ENCODE results near the gene MAML2. TPM values are rescaled to one million over a fixed set of nuclear protein-coding genes. Genes with fewer than 3 reads are reported as not detected.

Gene MAML2
- total RNA-seq, 1 experiment from 2014 or later: 2.9 TPM

DNA sequence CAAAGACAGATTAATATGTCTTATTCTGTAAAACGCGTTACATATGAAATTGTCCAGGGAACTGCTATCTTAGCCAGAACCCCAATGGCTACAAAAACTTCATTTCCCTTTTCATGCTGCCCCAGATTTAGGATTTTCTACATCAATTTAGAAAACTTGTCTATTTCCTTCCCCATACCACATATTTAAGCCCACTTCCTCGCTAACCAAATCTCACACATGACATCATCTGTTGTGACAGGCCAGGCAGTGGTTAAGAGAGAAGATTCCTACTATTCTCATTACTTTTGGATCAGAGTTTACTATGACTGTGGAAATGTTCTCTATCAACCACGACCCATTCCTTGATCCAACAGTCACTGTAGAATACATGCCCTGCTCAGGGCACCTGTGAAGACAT, 30.8 kb upstream of the MAML2 start:
- in situ Hi-C loops (cut with HindIII; ENCODE audit: low pct_unique_long_range_greater_than_20kb, low sequenced_read_pairs) (no loop called here), intact Hi-C loops (cut with micrococcal nuclease; ENCODE audit: unreplicated experiment) (no loop called here)
- CTCF ChIA-PET: no interaction called here
- no peak for ATAC-seq
- Histone ChIP-seq H3K36me3 (ENCODE audit: control insufficient read depth, insufficient read depth, low read length) (no peaks in the 10 kb centered on the region), H3K27ac (ENCODE audit: low read length) (no peak overlapping the region), H3K4me1 (ENCODE audit: control insufficient read depth, insufficient read depth, low read length) (no peaks in the 10 kb centered on the region), H3K4me3 (ENCODE audit: low read depth in 2 of 2, low read length in 2 of 2) (no peak overlapping the region), H3K9me3 (ENCODE audit: control insufficient read depth, insufficient read depth, low read depth, low read length) (no peaks in the 10 kb centered on the region), H3K27me3 (ENCODE audit: control insufficient read depth, insufficient read depth, low read length) (no peaks in the 10 kb centered on the region)
- DNase-seq (ENCODE audit: low read depth, low spot score): no peak
- BruUV-seq (replicated peaks): no TSS peak
- POLR2A ChIA-PET: no interaction called here
- TF ChIP-seq, protein P1, sequence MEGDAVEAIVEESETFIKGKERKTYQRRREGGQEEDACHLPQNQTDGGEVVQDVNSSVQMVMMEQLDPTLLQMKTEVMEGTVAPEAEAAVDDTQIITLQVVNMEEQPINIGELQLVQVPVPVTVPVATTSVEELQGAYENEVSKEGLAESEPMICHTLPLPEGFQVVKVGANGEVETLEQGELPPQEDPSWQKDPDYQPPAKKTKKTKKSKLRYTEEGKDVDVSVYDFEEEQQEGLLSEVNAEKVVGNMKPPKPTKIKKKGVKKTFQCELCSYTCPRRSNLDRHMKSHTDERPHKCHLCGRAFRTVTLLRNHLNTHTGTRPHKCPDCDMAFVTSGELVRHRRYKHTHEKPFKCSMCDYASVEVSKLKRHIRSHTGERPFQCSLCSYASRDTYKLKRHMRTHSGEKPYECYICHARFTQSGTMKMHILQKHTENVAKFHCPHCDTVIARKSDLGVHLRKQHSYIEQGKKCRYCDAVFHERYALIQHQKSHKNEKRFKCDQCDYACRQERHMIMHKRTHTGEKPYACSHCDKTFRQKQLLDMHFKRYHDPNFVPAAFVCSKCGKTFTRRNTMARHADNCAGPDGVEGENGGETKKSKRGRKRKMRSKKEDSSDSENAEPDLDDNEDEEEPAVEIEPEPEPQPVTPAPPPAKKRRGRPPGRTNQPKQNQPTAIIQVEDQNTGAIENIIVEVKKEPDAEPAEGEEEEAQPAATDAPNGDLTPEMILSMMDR (IDR thresholded peaks at IDR 0.05): no peak
- TF ChIP-seq TCF7L2 (IDR thresholded peaks at IDR 0.05; ENCODE audit: low read depth, low read length): no peak
- no peak for TF ChIP-seq SIN3A (IDR thresholded peaks at IDR 0.05; ENCODE audit: borderline replicate concordance, insufficient read depth, low read depth, low read length)
- TF ChIP-seq, protein P2, sequence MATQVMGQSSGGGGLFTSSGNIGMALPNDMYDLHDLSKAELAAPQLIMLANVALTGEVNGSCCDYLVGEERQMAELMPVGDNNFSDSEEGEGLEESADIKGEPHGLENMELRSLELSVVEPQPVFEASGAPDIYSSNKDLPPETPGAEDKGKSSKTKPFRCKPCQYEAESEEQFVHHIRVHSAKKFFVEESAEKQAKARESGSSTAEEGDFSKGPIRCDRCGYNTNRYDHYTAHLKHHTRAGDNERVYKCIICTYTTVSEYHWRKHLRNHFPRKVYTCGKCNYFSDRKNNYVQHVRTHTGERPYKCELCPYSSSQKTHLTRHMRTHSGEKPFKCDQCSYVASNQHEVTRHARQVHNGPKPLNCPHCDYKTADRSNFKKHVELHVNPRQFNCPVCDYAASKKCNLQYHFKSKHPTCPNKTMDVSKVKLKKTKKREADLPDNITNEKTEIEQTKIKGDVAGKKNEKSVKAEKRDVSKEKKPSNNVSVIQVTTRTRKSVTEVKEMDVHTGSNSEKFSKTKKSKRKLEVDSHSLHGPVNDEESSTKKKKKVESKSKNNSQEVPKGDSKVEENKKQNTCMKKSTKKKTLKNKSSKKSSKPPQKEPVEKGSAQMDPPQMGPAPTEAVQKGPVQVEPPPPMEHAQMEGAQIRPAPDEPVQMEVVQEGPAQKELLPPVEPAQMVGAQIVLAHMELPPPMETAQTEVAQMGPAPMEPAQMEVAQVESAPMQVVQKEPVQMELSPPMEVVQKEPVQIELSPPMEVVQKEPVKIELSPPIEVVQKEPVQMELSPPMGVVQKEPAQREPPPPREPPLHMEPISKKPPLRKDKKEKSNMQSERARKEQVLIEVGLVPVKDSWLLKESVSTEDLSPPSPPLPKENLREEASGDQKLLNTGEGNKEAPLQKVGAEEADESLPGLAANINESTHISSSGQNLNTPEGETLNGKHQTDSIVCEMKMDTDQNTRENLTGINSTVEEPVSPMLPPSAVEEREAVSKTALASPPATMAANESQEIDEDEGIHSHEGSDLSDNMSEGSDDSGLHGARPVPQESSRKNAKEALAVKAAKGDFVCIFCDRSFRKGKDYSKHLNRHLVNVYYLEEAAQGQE (IDR thresholded peaks at IDR 0.05; ENCODE audit: insufficient read depth in 1 of 2, low read depth in 2 of 2, low read length in 1 of 2): no peak

- Histone ChIP-seq H3K27me3 (ENCODE audit: control insufficient read depth, insufficient read depth, low read length) (no peaks in the 10 kb centered on the region), H3K4me3 (ENCODE audit: low read depth in 2 of 2, low read length in 2 of 2) (no peak overlapping the region), H3K27ac (ENCODE audit: low read length) (no peak overlapping the region), H3K9me3 (ENCODE audit: control insufficient read depth, insufficient read depth, low read depth, low read length) (no peaks in the 10 kb centered on the region), H3K4me1 (ENCODE audit: control insufficient read depth, insufficient read depth, low read length) (peaks cover 4% of the 10 kb centered on the region; the same call in 1 of the 2 replicates), H3K36me3 (ENCODE audit: control insufficient read depth, insufficient read depth, low read length) (peaks cover 9% of the 10 kb centered on the region; the same call in 1 of the 2 replicates)
- no peak for ATAC-seq
- ChIA-PET CTCF (no interaction called here), POLR2A (no interaction called here)
- no peak for DNase-seq (ENCODE audit: low read depth, low spot score)
- TF ChIP-seq, protein P1 (IDR thresholded peaks at IDR 0.05): no peak
- TF ChIP-seq, protein P2 (IDR thresholded peaks at IDR 0.05; ENCODE audit: insufficient read depth in 1 of 2, low read depth in 2 of 2, low read length in 1 of 2): no peak
- TF ChIP-seq POLR2AphosphoS5 (IDR thresholded peaks at IDR 0.05; ENCODE audit: low read depth, low read length): no peak
- no peak for TF ChIP-seq TCF7L2 (IDR thresholded peaks at IDR 0.05; ENCODE audit: low read depth, low read length)
- TF ChIP-seq SIN3A (IDR thresholded peaks at IDR 0.05; ENCODE audit: borderline replicate concordance, insufficient read depth, low read depth, low read length): no peak
- in situ Hi-C loops (cut with HindIII; ENCODE audit: low pct_unique_long_range_greater_than_20kb, low sequenced_read_pairs): no loop called here
- no TSS peak for BruUV-seq (replicated peaks)
- intact Hi-C loops (cut with micrococcal nuclease; ENCODE audit: unreplicated experiment): no loop called here
Measured at GRCh38 chr11:96367342-96367741, 24.3 kb upstream of the MAML2 start.

All from Panc1 (cell line).